Neural progenitor cell (in vitro differentiated cells): ENCODE data around the gene MYL2. TPM values are rescaled to one million over a fixed set of nuclear protein-coding genes. Genes with fewer than 3 reads are reported as not detected.

Experiments
- DNase-seq: peaks from one replicate; pipeline ENCODE4 v3.0.0-alpha.2; 2016; ENCODE audit warnings: low spot score
- H2AFZ ChIP-seq: fragments of 200-600 bp; sonication (generic); replicated peaks from 2 replicates; pipeline ENCODE4 v1.6.1; 2016; ENCODE audit warnings: antibody characterized with exemption
- H3F3A ChIP-seq: fragments of 200-600 bp; sonication (generic); 2 replicates; pipeline ENCODE4 v1.6.1; 2016; ENCODE audit warnings: antibody characterized with exemption, low read depth
- H3K27ac ChIP-seq: fragments of 200-600 bp; sonication (generic); 2 replicates; pipeline ENCODE4 v1.5.1; 2016; ENCODE audit warnings: mild to moderate bottlenecking
- H3K27me3 ChIP-seq: fragments of 200-600 bp; sonication (generic); 2 replicates; pipeline ENCODE4 v1.6.1; 2016; ENCODE audit warnings: mild to moderate bottlenecking, moderate library complexity
- H3K36me3 ChIP-seq: fragments of 200-600 bp; sonication (generic); 2 replicates; pipeline ENCODE4 v1.5.1; 2016
- H3K4me1 ChIP-seq: fragments of 200-600 bp; sonication (generic); 2 replicates; pipeline ENCODE4 v1.6.1; 2016; ENCODE audit warnings: mixed run types
- H3K4me2 ChIP-seq: fragments of 200-600 bp; sonication (generic); 2 replicates; pipeline ENCODE4 v1.6.1; 2016
- H3K4me3 ChIP-seq: fragments of 200-600 bp; sonication (generic); 2 replicates; pipeline ENCODE4 v1.5.1; 2016
- H3K79me2 ChIP-seq: fragments of 200-600 bp; sonication (generic); 2 replicates; pipeline ENCODE4 v1.6.1; 2016; ENCODE audit warnings: low read depth
- H3K9ac ChIP-seq: fragments of 200-600 bp; sonication (generic); 2 replicates; pipeline ENCODE4 v1.6.1; 2016
- H3K9me3 ChIP-seq: fragments of 200-600 bp; sonication (generic); 2 replicates; pipeline ENCODE4 v1.5.1; 2016; ENCODE audit warnings: low read depth
- H4K20me1 ChIP-seq: fragments of 200-600 bp; sonication (generic); 2 replicates; pipeline ENCODE4 v1.6.1; 2016; ENCODE audit warnings: low read depth
- H3K27ac Mint-ChIP-seq: 3 replicates; pipeline ENCODE4 v1.8.0; 2021; ENCODE audit warnings: mixed read lengths
- H3K27me3 Mint-ChIP-seq: 2 replicates; pipeline ENCODE4 v1.8.0; 2022; ENCODE audit warnings: low read depth, mild to moderate bottlenecking, inconsistent platforms, moderate library complexity, mixed read lengths; ENCODE audit not compliant: insufficient read depth
- H3K36me3 Mint-ChIP-seq: 3 replicates; pipeline ENCODE4 v1.8.0; 2021; ENCODE audit warnings: mixed read lengths
- H3K4me1 Mint-ChIP-seq: 3 replicates; pipeline ENCODE4 v1.8.0; 2021; ENCODE audit warnings: mixed read lengths
- H3K4me3 Mint-ChIP-seq: 3 replicates; pipeline ENCODE4 v1.8.0; 2021; ENCODE audit warnings: mild to moderate bottlenecking, moderate library complexity, mixed read lengths
- H3K9me3 Mint-ChIP-seq: 3 replicates; pipeline ENCODE4 v1.8.0; 2020; ENCODE audit warnings: mixed read lengths
- CTCF ChIP-seq: fragments of 200-600 bp; sonication (generic); IDR thresholded peaks from 2 replicates; pipeline ENCODE4 v1.5.1; 2017; ENCODE audit warnings: antibody characterized with exemption, mild to moderate bottlenecking
- EZH2 ChIP-seq: fragments of 200-600 bp; sonication (generic); IDR thresholded peaks from 2 replicates; pipeline ENCODE4 v1.6.1; 2017; ENCODE audit warnings: antibody characterized with exemption, mild to moderate bottlenecking, moderate library complexity
- EZH2phosphoT487 ChIP-seq: fragments of 200-600 bp; sonication (generic); IDR thresholded peaks from 2 replicates; pipeline ENCODE4 v1.6.1; 2017; ENCODE audit warnings: antibody characterized with exemption
- total RNA-seq: library from RNA; depleted of rRNA; stranded (reverse); fragments of >200 nt; gene quantifications from 2 replicates; pipeline ENCODE4 v1.2.3, GENCODE V29; 2015; ENCODE audit warnings: low replicate concordance

The MYL2 gene
- total RNA-seq, 1 donor from 2014 or later = not detected

DNA sequence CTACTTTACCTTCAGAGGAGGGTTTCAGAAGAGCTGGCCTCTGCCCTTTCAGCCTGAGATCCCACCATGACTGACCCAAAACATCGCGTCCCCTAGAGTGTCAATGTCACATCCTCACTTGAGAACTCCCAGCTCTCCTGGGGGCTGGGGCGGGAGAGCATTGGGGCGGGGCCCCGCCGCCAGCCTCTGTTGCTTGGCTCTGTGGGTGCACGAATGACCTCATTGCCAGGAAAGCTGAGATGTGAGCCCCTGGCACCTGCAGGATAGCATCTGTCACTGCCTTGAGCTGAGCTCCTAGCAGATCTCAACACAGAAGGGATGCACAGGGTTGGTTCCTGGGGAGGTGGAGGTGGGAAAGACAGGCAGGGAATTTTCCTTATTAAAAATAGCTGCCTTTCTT is 20.6 kb upstream of the MYL2 start:
- peaks cover 7% of the 10 kb centered on the region for H3K4me1 Mint-ChIP-seq
- Histone ChIP-seq H3K79me2 (no peaks in the 10 kb centered on the region), H3K9me3 (no peaks in the 10 kb centered on the region), H3K27me3 (peaks cover 25% of the 10 kb centered on the region), H3F3A (peaks cover 17% of the 10 kb centered on the region), H3K4me1 (peaks cover 9% of the 10 kb centered on the region), H3K27ac (no peak overlapping the region), H4K20me1 (no peaks in the 10 kb centered on the region), H3K4me3 (no peak overlapping the region), H3K36me3 (no peaks in the 10 kb centered on the region), H2AFZ (no peak overlapping the region), H3K9ac (no peak overlapping the region), H3K4me2 (no peak overlapping the region)
- H3K27ac Mint-ChIP-seq = no peak overlapping the region
- H3K9me3 Mint-ChIP-seq = peaks cover 5% of the 10 kb centered on the region
- no peak for DNase-seq
- H3K36me3 Mint-ChIP-seq = no peaks in the 10 kb centered on the region
- TF ChIP-seq EZH2 = no peak
- TF ChIP-seq EZH2phosphoT487 = no peak
- TF ChIP-seq CTCF = no peak
- H3K4me3 Mint-ChIP-seq = no peak overlapping the region
- H3K27me3 Mint-ChIP-seq = peaks cover 3% of the 10 kb centered on the region

GRCh38 chr12:110940296-110940695 is 19.9 kb upstream of the MYL2 start:
- no peak overlapping the region for H3K4me3 Mint-ChIP-seq
- no peak for TF ChIP-seq EZH2
- TF ChIP-seq EZH2phosphoT487 = no peak
- no peak for TF ChIP-seq CTCF
- Histone ChIP-seq H3K4me2 (no peak overlapping the region), H3K36me3 (no peaks in the 10 kb centered on the region), H3K4me3 (no peak overlapping the region), H3K9ac (no peak overlapping the region), H3K79me2 (no peaks in the 10 kb centered on the region), H3F3A (peaks cover 20% of the 10 kb centered on the region), H2AFZ (no peak overlapping the region), H3K27me3 (peaks cover 31% of the 10 kb centered on the region), H3K9me3 (no peaks in the 10 kb centered on the region), H4K20me1 (no peaks in the 10 kb centered on the region), H3K27ac (no peak overlapping the region), H3K4me1 (peaks cover 9% of the 10 kb centered on the region)
- H3K27me3 Mint-ChIP-seq = peaks cover 3% of the 10 kb centered on the region
- H3K4me1 Mint-ChIP-seq = peaks cover 7% of the 10 kb centered on the region
- no peaks in the 10 kb centered on the region for H3K9me3 Mint-ChIP-seq
- no peak overlapping the region for H3K27ac Mint-ChIP-seq
- H3K36me3 Mint-ChIP-seq = no peaks in the 10 kb centered on the region
- DNase-seq = no peak

GRCh38 chr12:110937104-110937641 is 16.8 kb upstream of the MYL2 start:
- Mint-ChIP-seq H3K9me3 (no peaks in the 10 kb centered on the region), H3K27me3 (peaks cover 4% of the 10 kb centered on the region), H3K36me3 (no peaks in the 10 kb centered on the region), H3K4me1 (peaks cover 7% of the 10 kb centered on the region), H3K27ac (no peak overlapping the region), H3K4me3 (peak overlapping the region; percentile 37)
- Histone ChIP-seq H4K20me1 (no peaks in the 10 kb centered on the region), H3K27me3 (peaks cover 36% of the 10 kb centered on the region), H2AFZ (peak overlapping the region; percentile 44), H3F3A (peaks cover 27% of the 10 kb centered on the region), H3K9ac (no peak overlapping the region), H3K4me1 (peaks cover 9% of the 10 kb centered on the region), H3K27ac (no peak overlapping the region), H3K79me2 (no peaks in the 10 kb centered on the region), H3K36me3 (no peaks in the 10 kb centered on the region), H3K4me2 (peak overlapping the region; percentile 66), H3K9me3 (no peaks in the 10 kb centered on the region), H3K4me3 (peak overlapping the region; percentile 36)
- TF ChIP-seq EZH2 (no peak), CTCF (peak; percentile 99), EZH2phosphoT487 (no peak)
- DNase-seq = peak; percentile 81
